H1 (cell line): ENCODE measurements around the gene DUS1L. TPM values are rescaled to one million over a fixed set of nuclear protein-coding genes. Genes with fewer than 3 reads are reported as not detected.

ENCODE experiments used
- CTCF ChIA-PET: fragments of 300-600 bp; sonication (Branson Sonifier 250); formaldehyde crosslinking; loops from one replicate; lab custom pipeline; 2021; ENCODE audit not compliant: partially characterized antibody; lab: Charles Lee
- POLR2A ChIA-PET: fragments of 300-600 bp; sonication (Branson Sonifier 250); formaldehyde crosslinking; loops from one replicate; lab custom pipeline; 2021; ENCODE audit warnings: inconsistent platforms; ENCODE audit not compliant: partially characterized antibody; lab: Charles Lee
- DNase-seq, 2 experiments: peaks; one replicate each; pipeline versions ENCODE4 v3.0.0 to v3.0.0-alpha.2; 2010 to 2022; ENCODE audit warnings: low spot score in 2 of 2, low read depth in 1 of 2, mixed read lengths in 1 of 2
- FAIRE-seq: peaks from 2 replicates; lab custom pipeline; 2011; peaks lifted over from hg19 to GRCh38; lab: Jason Lieb, UNC
- H2AFZ ChIP-seq: 2 replicates; pipeline ENCODE4 v1.8.1; 2012; ENCODE audit warnings: low read length, inconsistent platforms
- H2AK5ac ChIP-seq: 2 replicates; pipeline ENCODE4 v1.6.1; 2013; ENCODE audit warnings: low read depth, low read length
- H2BK120ac ChIP-seq: replicated peaks from 2 replicates; pipeline ENCODE3; 2013; ENCODE audit warnings: low read depth, low read length, inconsistent platforms
- H2BK12ac ChIP-seq: 2 replicates; pipeline ENCODE4 v1.6.1; 2013; ENCODE audit warnings: low read depth, low read length
- H2BK15ac ChIP-seq: 2 replicates; pipeline ENCODE4 v1.6.1; 2013; ENCODE audit warnings: low read length
- H2BK20ac ChIP-seq: 2 replicates; pipeline ENCODE4 v1.6.1; 2013; ENCODE audit warnings: low read length
- H2BK5ac ChIP-seq: 2 replicates; pipeline ENCODE4 v1.6.1; 2013; ENCODE audit warnings: low read depth, low read length
- H3K14ac ChIP-seq: 2 replicates; pipeline ENCODE4 v1.6.1; 2013; ENCODE audit warnings: inconsistent platforms; ENCODE audit not compliant: insufficient read length
- H3K18ac ChIP-seq: 2 replicates; pipeline ENCODE4 v1.6.1; 2013; ENCODE audit warnings: low read length; ENCODE audit errors: extremely low read depth
- H3K23ac ChIP-seq: 2 replicates; pipeline ENCODE4 v1.6.1; 2013; ENCODE audit warnings: inconsistent platforms; ENCODE audit not compliant: insufficient read length
- H3K23me2 ChIP-seq: 2 replicates; pipeline ENCODE4 v1.6.1; 2013; ENCODE audit warnings: low read depth, low read length
- H3K27ac ChIP-seq: 2 replicates; pipeline ENCODE4 v1.6.1; 2011; ENCODE audit warnings: low read depth, low read length, inconsistent platforms
- H3K27me3 ChIP-seq, 4 experiments: replicated peaks in 1 of 4; 1 replicate in 1 of 4; 2 replicates in 3 of 4; pipeline versions ENCODE4 v1.6.1 to v1.8.1; 2011 to 2013; ENCODE audit warnings: low read length in 3 of 4, mild to moderate bottlenecking in 3 of 4, inconsistent platforms in 2 of 4, mixed read lengths in 2 of 4, moderate library complexity in 1 of 4; ENCODE audit not compliant: control insufficient read depth in 3 of 4, insufficient read depth in 3 of 4; ENCODE audit errors: extremely low read depth in 1 of 4
- H3K36me3 ChIP-seq, 4 experiments: 2 replicates each; pipeline versions ENCODE4 v1.6.1 to v1.8.1; 2011 to 2013; ENCODE audit warnings: mild to moderate bottlenecking in 4 of 4, low read length in 3 of 4, moderate library complexity in 2 of 4, control low read depth in 1 of 4, inconsistent platforms in 1 of 4; ENCODE audit not compliant: insufficient read depth in 4 of 4, control insufficient read depth in 2 of 4
- H3K4ac ChIP-seq: replicated peaks from 2 replicates; pipeline ENCODE3; 2013; ENCODE audit warnings: low read length, low read depth, mixed read lengths, inconsistent platforms; ENCODE audit not compliant: insufficient read length
- H3K4me1 ChIP-seq, 4 experiments: replicated peaks in 1 of 4; 1 replicate in 1 of 4; 2 replicates in 3 of 4; pipeline versions ENCODE4 v1.6.1 to v1.8.1; 2011 to 2013; ENCODE audit warnings: low read length in 3 of 4, inconsistent platforms in 2 of 4, mixed read lengths in 1 of 4; ENCODE audit not compliant: insufficient read depth in 4 of 4, control insufficient read depth in 3 of 4
- H3K4me2 ChIP-seq, 2 experiments: 2 replicates each; pipeline versions ENCODE4 v1.6.1 to v1.8.1; 2011 to 2013; ENCODE audit warnings: low read depth in 2 of 2, low read length in 2 of 2, control low read depth in 1 of 2, inconsistent platforms in 1 of 2, mild to moderate bottlenecking in 1 of 2; ENCODE audit not compliant: insufficient read depth in 1 of 2
- H3K4me3 ChIP-seq, 4 experiments: fragments of 200-600, 300-600 bp in 1 of 4; sonication (generic), shearing (Covaris generic), sonication (Bioruptor Twin) in 1 of 4; 2 replicates each; pipeline versions ENCODE4 v1.5.1 to v1.8.1; 2011 to 2016; ENCODE audit warnings: low read length in 4 of 4, low read depth in 3 of 4, control low read depth in 2 of 4, inconsistent platforms in 2 of 4, mild to moderate bottlenecking in 2 of 4, mixed read lengths in 1 of 4, moderate library complexity in 1 of 4; ENCODE audit not compliant: insufficient read depth in 2 of 4; ENCODE audit errors: extremely low read depth in 1 of 4
- H3K56ac ChIP-seq: replicated peaks from 2 replicates; pipeline ENCODE3; 2013; ENCODE audit warnings: low read depth, mild to moderate bottlenecking, mixed read lengths, low read length, inconsistent platforms; ENCODE audit not compliant: insufficient read length
- H3K79me1 ChIP-seq: 2 replicates; pipeline ENCODE4 v1.6.1; 2013; ENCODE audit warnings: low read depth, low read length, control low read depth
- H3K79me2 ChIP-seq, 2 experiments: 2 replicates each; pipeline versions ENCODE4 v1.6.1 to v1.8.1; 2012 to 2013; ENCODE audit warnings: low read length in 2 of 2, mild to moderate bottlenecking in 2 of 2, inconsistent platforms in 1 of 2; ENCODE audit not compliant: insufficient read depth in 2 of 2, control insufficient read depth in 1 of 2
- H3K9ac ChIP-seq, 4 experiments: replicated peaks in 1 of 4; 1 replicate in 1 of 4; 2 replicates in 3 of 4; pipeline versions ENCODE4 v1.6.1 to v1.8.1; 2011 to 2013; ENCODE audit warnings: low read depth in 3 of 4, low read length in 3 of 4, control low read depth in 2 of 4, mild to moderate bottlenecking in 2 of 4, moderate library complexity in 2 of 4, inconsistent platforms in 1 of 4; ENCODE audit errors: extremely low read depth in 1 of 4
- H3K9me3 ChIP-seq, 2 experiments: 2 replicates each; pipeline versions ENCODE4 v1.6.1 to v1.8.1; 2012 to 2013; ENCODE audit warnings: mild to moderate bottlenecking in 2 of 2, moderate library complexity in 2 of 2, control low read depth in 1 of 2, inconsistent platforms in 1 of 2, low read depth in 1 of 2, low read length in 1 of 2, mixed read lengths in 1 of 2; ENCODE audit not compliant: insufficient read depth in 2 of 2
- H4K20me1 ChIP-seq, 2 experiments: replicated peaks in 1 of 2; 2 replicates each; pipeline versions ENCODE3 to v1.8.1; 2011 to 2013; ENCODE audit warnings: inconsistent platforms in 2 of 2, low read length in 2 of 2, mild to moderate bottlenecking in 1 of 2; ENCODE audit not compliant: insufficient read depth in 2 of 2, control insufficient read depth in 1 of 2
- H4K5ac ChIP-seq: 2 replicates; pipeline ENCODE4 v1.6.1; 2013; ENCODE audit warnings: low read length, low read depth, mixed read lengths, inconsistent platforms; ENCODE audit not compliant: insufficient read length
- H4K8ac ChIP-seq: 2 replicates; pipeline ENCODE4 v1.8.0; 2013; ENCODE audit warnings: mild to moderate bottlenecking, moderate library complexity, low read length, inconsistent platforms; ENCODE audit not compliant: insufficient read depth; ENCODE audit errors: extremely low read depth
- H4K91ac ChIP-seq: replicated peaks from 2 replicates; pipeline ENCODE3; 2013; ENCODE audit warnings: low read length, mixed read lengths, inconsistent platforms; ENCODE audit not compliant: insufficient read length
- POLR2A ChIP-seq, 2 experiments: IDR thresholded peaks; 1 replicate in 1 of 2; 2 replicates in 1 of 2; pipeline ENCODE4 v1.6.1; 2011; ENCODE audit warnings: low read depth in 2 of 2, low read length in 2 of 2, mild to moderate bottlenecking in 2 of 2; ENCODE audit errors: control extremely low read depth in 1 of 2
- POLR2AphosphoS5 ChIP-seq: IDR thresholded peaks from 2 replicates; pipeline ENCODE4 v1.6.1; 2011; ENCODE audit warnings: low read depth, low read length
- SP1 ChIP-seq: IDR thresholded peaks from 2 replicates; pipeline ENCODE4 v1.6.1; 2011; ENCODE audit warnings: low read depth, low read length
- ZNF274 ChIP-seq: IDR thresholded peaks from 2 replicates; pipeline ENCODE4 v1.7.0; 2012; ENCODE audit warnings: low read length, borderline replicate concordance; ENCODE audit errors: extremely low read depth
- WGBS, 2 experiments: shearing (Covaris generic) in 1 of 2; methylation state at CpG; one replicate each; pipeline versions ENCODE4 v1.1.6 to v1.1.7; 2013 to 2015; ENCODE audit warnings: low lambda C conversion rate in 2 of 2, mixed read lengths in 2 of 2, inconsistent platforms in 1 of 2, low coverage in 1 of 2, missing lambda C conversion rate in 1 of 2; ENCODE audit not compliant: insufficient replicate concordance in 2 of 2, insufficient coverage in 1 of 2, insufficient read length in 1 of 2; ENCODE audit errors: extremely low coverage in 1 of 2, missing lambda C conversion rate in 1 of 2; 5-methylcytosine and 5-hydroxymethylcytosine counted together
- polyA plus RNA-seq, 7 experiments: library from polyadenylated mRNA; depleted of rRNA in 3 of 7; stranded (reverse) in 5 of 7; unstranded in 2 of 7; fragments of >200 nt in 5 of 7; fragments of 200-250 nt in 2 of 7; gene quantifications; 1 replicate in 5 of 7; 2 replicates in 1 of 7; 4 replicates in 1 of 7; pipeline versions ENCODE4 v1.2.1 to v1.2.3, GENCODE V29; 2011 to 2013; ENCODE audit warnings: missing spikeins in 2 of 7, mixed read lengths in 2 of 7
- total RNA-seq: library from RNA; stranded (reverse); fragmentation: NEBNext Ultra II Directional; extraction: Animal tissue kit (Norgen Biotek cat#: 25700); gene quantifications from 2 replicates; pipeline ENCODE4 v1.2.1, GENCODE V29; 2021

DUS1L gene
- total and polyA plus RNA-seq, 2 of the 8 experiments (the other 6 are each of a cell fraction or from before 2014, with no cell fraction given), result 34.5 to 69.1 TPM

DNA sequence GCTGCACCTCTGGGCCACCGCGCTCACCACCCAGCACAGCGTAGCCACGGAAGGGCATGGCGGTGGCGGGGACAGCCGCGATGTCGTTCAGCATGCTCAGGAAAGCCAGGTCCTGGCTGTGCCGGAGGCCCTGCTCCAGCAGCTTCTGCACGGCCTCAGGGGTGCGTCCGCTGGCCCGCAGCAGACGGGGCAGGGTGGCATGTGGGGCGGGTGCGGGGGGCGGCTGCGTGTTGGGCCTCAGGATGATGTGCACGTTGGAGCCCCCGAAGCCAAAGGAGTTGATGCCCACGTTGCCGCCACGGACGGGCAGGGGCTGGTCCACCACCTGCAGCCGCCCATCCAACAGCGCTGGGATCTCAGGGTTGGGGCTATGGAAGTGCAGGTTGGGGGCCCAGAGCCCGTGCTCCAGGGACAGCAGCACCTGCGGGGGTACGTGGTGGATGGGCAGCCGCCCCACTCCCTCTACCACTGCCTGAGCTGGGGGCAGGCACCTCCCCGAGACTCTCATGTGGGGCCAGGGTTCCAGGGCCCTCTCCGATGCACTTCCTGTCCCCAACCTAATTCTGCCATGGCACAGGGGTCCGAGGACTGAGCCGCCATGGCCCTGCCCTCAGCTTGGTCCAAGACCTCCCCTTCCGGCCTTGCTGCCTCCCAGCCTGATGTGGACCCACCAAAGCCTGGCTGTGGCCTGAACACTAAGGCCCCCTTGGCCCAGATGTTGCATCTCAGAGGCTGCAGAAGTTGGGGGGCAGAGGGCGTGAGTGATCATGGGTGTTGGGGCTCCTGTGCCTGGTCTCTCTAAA, 25.9 kb upstream of the DUS1L start:
- no peak for TF ChIP-seq ZNF274
- no peak for TF ChIP-seq SP1
- peak; percentile 46 for TF ChIP-seq POLR2AphosphoS5
- peak in 1 of 2 experiments; percentile 20; a peak in 1 of 3 replicates for TF ChIP-seq POLR2A (IDR thresholded peaks at IDR 0.05; ENCODE audit: control extremely low read depth in 1 of 2, low read depth in 2 of 2, low read length in 2 of 2)
- Histone ChIP-seq H3K4ac (no peak overlapping the region), H3K79me1 (peaks cover 16% of the 10 kb centered on the region), H3K23ac (no peak overlapping the region), H3K9me3 (no peaks in the 10 kb centered on the region), H3K14ac (no peak overlapping the region), H2BK20ac (no peak overlapping the region), H3K4me1 (peaks cover 0 to 10% (median 6%) of the 10 kb centered on the region in 4 experiments; a peak in 6 of 7 replicates), H4K20me1 (peaks cover 16 to 77% of the 10 kb centered on the region in 2 experiments), H2BK12ac (no peak overlapping the region), H3K4me2 (no peak overlapping the region), H4K8ac (no peak overlapping the region; the same call in none of the 2 replicates), H3K36me3 (peaks cover 61 to 94% (median 87%) of the 10 kb centered on the region in 4 experiments), H2BK15ac (no peak overlapping the region), H3K56ac (no peak overlapping the region), H3K27ac (no peak overlapping the region), H4K91ac (no peak overlapping the region), H3K4me3 (no peak overlapping the region), H3K18ac (no peak overlapping the region), H3K9ac (no peak overlapping the region), H2BK5ac (no peak overlapping the region), H4K5ac (no peak overlapping the region), H2BK120ac (no peak overlapping the region), H3K23me2 (no peaks in the 10 kb centered on the region; the same call in 1 of the 2 replicates), H3K79me2 (peaks cover 5 to 25% of the 10 kb centered on the region in 2 experiments; a peak in 3 of 4 replicates), H2AFZ (no peak overlapping the region), H2AK5ac (no peak overlapping the region), H3K27me3 (no peaks in the 10 kb centered on the region)
- ChIA-PET CTCF (interaction anchor here (0.9 to 2.2 kb wide), 5 partner anchors 15 to 63 kb away, joined by 3 to 9 read pairs (median 4); partner anchors contain the start of gene DCXR), POLR2A (interaction anchor here (0.7 to 8.8 kb wide), 7 partner anchors 10 to 48 kb away, joined by 3 to 105 read pairs (median 3); partner anchors contain the start of gene DUS1L)
- peak in 1 of 2 experiments; percentile 42 for DNase-seq
- FAIRE-seq, result no peak
- 94% methylated on average over 12 of the region's 37 CpGs; no CpG with 5 or more reads in 1 of the 2 experiments for WGBS, 2 experiments
